ENCODE measurements around the gene PRR3.
"Not testable (repeated sequence)": the region's sequence is repeated elsewhere in the genome, so short reads cannot be mapped to it uniquely, and the experiment has no call there.

- not testable (repeated sequence) for TF ChIP-seq CTCF, POLR2A (IDR thresholded peaks at IDR 0.05)
These were observed 35.1 kb upstream of the PRR3 start for GRCh38 chr6:30521952-30522351.
